ENCODE measurements around the gene CEP44.

DNA sequence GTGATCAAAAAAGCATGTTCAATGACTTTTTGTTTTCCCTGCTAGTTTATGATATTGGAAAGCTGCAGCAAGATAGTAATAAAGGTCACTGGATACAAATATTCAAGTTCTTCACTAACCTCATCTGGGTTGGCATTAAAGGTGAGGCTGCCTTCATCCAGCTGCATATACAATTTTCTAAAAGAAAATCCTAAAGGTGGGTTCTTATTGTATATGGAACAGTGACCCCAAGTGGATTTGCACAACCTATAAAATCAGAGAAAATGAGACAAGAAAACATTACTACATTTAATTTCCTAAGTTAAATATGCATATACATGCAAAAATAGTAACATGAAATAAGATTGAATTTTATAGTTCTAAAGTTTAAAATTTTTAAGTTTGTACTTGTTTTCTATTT, 24.1 kb upstream of the CEP44 start:
- TF ChIP-seq POLR2A (IDR thresholded peaks at IDR 0.05) = no peak
- TF ChIP-seq, protein P1, sequence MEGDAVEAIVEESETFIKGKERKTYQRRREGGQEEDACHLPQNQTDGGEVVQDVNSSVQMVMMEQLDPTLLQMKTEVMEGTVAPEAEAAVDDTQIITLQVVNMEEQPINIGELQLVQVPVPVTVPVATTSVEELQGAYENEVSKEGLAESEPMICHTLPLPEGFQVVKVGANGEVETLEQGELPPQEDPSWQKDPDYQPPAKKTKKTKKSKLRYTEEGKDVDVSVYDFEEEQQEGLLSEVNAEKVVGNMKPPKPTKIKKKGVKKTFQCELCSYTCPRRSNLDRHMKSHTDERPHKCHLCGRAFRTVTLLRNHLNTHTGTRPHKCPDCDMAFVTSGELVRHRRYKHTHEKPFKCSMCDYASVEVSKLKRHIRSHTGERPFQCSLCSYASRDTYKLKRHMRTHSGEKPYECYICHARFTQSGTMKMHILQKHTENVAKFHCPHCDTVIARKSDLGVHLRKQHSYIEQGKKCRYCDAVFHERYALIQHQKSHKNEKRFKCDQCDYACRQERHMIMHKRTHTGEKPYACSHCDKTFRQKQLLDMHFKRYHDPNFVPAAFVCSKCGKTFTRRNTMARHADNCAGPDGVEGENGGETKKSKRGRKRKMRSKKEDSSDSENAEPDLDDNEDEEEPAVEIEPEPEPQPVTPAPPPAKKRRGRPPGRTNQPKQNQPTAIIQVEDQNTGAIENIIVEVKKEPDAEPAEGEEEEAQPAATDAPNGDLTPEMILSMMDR (IDR thresholded peaks at IDR 0.05) = no peak

Measured in Peyer's patch (tissue), 4 donors.